ENCODE data around the gene IGF2BP3. TPM values are rescaled to one million over a fixed set of nuclear protein-coding genes. Genes with fewer than 3 reads are reported as not detected.

IGF2BP3 gene
- total RNA-seq, 1 donor from 2014 or later, result not detected

DNA sequence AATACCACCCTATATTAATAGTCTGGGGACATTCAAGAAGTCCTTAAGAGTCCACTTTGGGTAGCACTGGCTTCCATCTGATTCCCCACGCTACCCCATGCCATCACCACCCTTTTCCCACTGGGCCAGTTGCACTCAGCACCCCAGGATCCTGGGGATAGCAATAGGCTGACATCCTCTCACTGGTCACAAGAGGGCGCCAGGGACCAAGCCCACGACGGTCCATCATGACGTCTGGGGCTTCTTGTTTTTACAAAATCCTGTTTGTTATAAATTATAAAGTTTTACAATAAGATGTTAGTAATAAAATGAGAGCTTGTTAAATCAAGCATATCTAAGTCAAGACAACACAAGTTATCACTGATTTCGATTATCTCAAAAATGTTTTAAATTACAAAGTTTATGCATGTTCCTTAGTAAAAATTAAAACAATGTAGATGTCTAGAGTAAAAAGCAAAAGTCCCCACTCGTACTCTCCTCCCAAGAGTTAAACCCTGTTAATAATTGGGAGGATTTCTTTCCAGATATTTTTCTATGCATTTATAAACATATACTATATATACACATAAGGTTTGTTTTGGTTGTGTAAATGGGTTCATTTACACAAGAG is 208.3 kb downstream of the IGF2BP3 start:
- Histone ChIP-seq H3K27me3 (no peaks in the 10 kb centered on the region), H3K36me3 (peaks cover 36 to 39% of the 10 kb centered on the region in 2 donors), H3K27ac (no peak overlapping the region), H3K4me3 (no peak overlapping the region), H3K9me3 (no peaks in the 10 kb centered on the region), H3K4me1 (no peaks in the 10 kb centered on the region)
- TF ChIP-seq, protein P1, sequence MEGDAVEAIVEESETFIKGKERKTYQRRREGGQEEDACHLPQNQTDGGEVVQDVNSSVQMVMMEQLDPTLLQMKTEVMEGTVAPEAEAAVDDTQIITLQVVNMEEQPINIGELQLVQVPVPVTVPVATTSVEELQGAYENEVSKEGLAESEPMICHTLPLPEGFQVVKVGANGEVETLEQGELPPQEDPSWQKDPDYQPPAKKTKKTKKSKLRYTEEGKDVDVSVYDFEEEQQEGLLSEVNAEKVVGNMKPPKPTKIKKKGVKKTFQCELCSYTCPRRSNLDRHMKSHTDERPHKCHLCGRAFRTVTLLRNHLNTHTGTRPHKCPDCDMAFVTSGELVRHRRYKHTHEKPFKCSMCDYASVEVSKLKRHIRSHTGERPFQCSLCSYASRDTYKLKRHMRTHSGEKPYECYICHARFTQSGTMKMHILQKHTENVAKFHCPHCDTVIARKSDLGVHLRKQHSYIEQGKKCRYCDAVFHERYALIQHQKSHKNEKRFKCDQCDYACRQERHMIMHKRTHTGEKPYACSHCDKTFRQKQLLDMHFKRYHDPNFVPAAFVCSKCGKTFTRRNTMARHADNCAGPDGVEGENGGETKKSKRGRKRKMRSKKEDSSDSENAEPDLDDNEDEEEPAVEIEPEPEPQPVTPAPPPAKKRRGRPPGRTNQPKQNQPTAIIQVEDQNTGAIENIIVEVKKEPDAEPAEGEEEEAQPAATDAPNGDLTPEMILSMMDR (IDR thresholded peaks at IDR 0.05), result peak; percentile 35 to 90 (median 81)
- peak; percentile 15 to 72 for DNase-seq (ENCODE audit: low spot score in 2 of 2)
- intact Hi-C loops (cut with DNase I), result no loop called here

DNA sequence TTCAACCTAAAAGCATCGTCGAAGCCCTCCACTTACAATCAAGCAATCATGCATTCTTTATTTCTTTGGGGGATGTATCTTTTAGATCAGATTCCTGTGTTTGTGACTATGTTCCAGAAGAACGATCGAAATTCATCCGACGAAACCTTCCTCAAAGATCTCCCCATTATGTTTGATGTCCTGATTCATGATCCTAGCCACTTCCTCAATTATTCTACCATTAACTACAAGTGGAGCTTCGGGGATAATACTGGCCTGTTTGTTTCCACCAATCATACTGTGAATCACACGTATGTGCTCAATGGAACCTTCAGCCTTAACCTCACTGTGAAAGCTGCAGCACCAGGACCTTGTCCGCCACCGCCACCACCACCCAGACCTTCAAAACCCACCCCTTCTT is 209.9 kb downstream of the IGF2BP3 start:
- no peak overlapping the region for H3K4me3 ChIP-seq
- no peaks in the 10 kb centered on the region for H3K27me3 ChIP-seq
- peaks cover 29 to 50% of the 10 kb centered on the region in 2 donors for H3K36me3 ChIP-seq
- no peaks in the 10 kb centered on the region for H3K9me3 ChIP-seq
- no peak overlapping the region for H3K27ac ChIP-seq
- TF ChIP-seq, protein P1 (IDR thresholded peaks at IDR 0.05), result no peak
- intact Hi-C loops (cut with DNase I), result no loop called here
- no peak for DNase-seq (ENCODE audit: low spot score in 2 of 2)
- H3K4me1 ChIP-seq, result no peaks in the 10 kb centered on the region

Other genes starting within 250 kb of the IGF2BP3 start
- 46.4 TPM for gene GPNMB, start 223.7 kb downstream of the IGF2BP3 start, total RNA-seq
- 22.4 TPM for gene MALSU1, start 171.2 kb downstream of the IGF2BP3 start, total RNA-seq
- 14.4 TPM for gene TRA2A, start 61.5 kb upstream of the IGF2BP3 start, total RNA-seq
- gene CCDC126, start 126.9 kb upstream of the IGF2BP3 start, total RNA-seq, result 140 TPM
- gene FAM221A, start 209.7 kb upstream of the IGF2BP3 start, total RNA-seq, result 10.1 TPM
- 1.6 TPM for gene STK31, start 239.7 kb upstream of the IGF2BP3 start, total RNA-seq

Data from ascending aorta (tissue), 2 donors.